HG03103 (cell line): ENCODE results near the gene PLP1.

ENCODE experiments used
- ATAC-seq: cut with Tn5 transposase; IDR thresholded peaks from one replicate; pipeline ENCODE4 v1.9.1; 2021; ENCODE audit warnings: low read depth; ENCODE audit not compliant: unreplicated experiment

Gene PLP1

GRCh38 chrX:103823591-103823990 lies 47.0 kb downstream of the PLP1 start:
- no peak for ATAC-seq

DNA sequence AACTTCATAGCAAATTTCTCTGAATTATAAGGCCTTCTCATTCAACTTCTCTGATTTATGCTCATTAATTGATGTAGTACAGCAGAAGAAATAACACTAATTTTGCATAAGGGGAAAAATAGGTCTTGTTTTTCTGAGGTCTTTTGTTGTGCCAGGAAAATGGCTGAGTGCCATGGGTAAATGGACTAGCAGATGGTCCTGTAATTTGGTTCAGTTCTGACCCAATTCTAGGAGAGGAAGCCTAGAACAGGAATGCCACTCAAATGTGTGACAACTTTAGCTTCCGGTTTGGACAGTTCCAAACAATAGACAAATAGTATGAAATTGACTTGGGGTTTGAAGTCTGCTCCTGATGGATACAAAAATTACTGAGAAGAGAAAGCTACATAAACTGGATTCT lies 49.2 kb downstream of the PLP1 start:
- no peak for ATAC-seq

DNA sequence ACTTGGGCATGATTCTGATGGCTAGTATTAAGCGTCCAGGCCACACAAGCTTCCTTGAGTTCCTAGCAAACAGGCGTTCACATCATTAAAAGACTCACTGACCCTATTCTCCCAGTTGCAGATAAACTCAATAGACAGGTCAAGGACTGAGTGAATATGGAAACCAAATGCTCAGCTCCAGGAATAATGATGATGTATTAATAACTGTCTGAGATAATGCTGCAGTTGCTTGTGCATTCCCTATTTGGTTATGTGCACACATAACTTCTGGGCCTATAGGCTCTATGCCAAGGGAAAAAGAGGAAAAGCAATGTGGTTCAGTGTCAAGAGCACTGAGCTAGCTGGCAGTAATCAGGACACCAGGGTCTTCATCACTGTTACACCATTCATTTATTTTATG lies 51.9 kb downstream of the PLP1 start:
- no peak for ATAC-seq

DNA sequence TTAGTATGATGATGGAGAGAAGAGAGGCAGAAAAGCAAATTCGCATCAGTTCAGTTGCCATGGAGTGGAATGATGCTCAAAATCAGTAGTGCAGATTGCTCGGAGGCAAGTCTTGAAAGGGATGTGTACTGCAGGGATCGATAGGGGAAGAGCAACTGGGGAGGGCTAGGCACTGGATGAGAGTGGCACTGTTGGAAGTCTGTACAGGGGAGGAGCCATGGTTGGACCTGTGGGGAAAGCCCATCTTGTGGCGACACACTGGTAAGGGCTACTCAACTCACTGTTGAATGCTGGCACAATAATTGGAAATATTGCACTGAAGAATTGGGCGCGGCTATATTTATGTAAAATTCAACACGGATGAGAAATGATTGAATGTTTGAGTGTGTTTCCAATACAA lies 54.2 kb downstream of the PLP1 start:
- ATAC-seq = no peak

- ATAC-seq = peak; percentile 19
Observed at GRCh38 chrX:103831342-103831802, 54.7 kb downstream of the PLP1 start.

DNA sequence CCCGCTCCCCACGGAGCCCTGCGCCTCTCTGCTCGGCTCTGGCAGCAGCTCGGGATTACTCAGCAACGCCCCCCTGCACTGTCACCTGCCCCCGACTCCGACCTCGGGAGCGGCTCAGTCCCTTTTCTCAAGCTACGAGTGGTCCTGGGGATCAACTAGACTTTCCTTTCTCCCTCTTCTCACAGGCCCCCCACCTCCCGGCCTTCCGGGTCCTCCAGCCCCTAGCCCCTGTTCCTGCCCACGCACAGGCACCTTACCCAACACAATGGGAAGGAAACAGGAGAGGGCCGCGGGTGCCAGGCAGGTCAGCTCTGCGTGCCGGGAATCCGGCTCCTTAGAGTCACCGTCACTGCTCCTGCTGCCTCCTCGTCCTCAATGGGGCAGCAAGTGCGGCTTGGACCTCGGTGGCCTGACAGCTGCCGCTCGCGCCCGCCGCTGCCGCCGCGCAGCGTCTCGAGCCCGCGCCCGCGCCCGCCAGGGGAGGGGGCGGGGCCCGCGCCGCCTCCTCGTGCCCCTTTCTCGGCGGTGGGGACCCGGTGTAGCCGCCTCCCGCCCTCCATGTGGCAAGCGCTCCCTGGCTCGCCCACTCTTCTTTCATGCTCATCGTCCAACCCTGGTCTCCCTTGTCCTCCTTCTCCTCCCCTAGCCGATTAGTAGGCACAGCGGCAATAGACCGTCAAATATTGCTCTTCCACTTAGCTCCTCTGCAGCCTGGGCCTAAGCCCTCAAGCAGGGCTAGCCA lies 55.3 kb downstream of the PLP1 start, which contains the start of gene RAB9B:
Gene RAB9B (minus strand): TSS at position 455 of the 742 bp plus-strand sequence. CDS start 6,473 bp downstream, outside the sequence.
- peak; percentile 91 for ATAC-seq

DNA sequence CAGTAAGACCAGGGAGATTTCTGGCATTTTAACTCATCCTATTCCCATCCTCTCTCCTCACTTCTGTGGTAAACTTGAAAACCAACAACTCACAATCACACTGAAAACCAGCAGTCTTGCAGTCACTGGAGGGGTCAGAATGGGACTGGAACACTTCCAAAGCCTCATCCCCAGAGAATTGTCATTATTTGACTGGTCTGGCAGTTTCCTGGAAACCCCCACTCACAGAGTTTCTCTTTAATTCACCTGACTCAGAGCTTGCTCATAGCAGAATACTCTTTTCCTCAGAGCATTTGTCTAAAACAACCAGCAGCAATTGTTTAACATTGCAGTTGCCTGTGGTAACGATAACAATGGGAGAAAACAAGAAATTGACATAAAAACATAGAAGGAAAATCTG lies 62.8 kb downstream of the PLP1 start:
- ATAC-seq = no peak
